H1 (cell line): ENCODE measurements around the gene WEE1. TPM values are rescaled to one million over a fixed set of nuclear protein-coding genes. Genes with fewer than 3 reads are reported as not detected.

ENCODE experiments used
- CTCF ChIA-PET: fragments of 300-600 bp; sonication (Branson Sonifier 250); formaldehyde crosslinking; loops from one replicate; lab custom pipeline; 2021; ENCODE audit not compliant: partially characterized antibody; lab: Charles Lee
- POLR2A ChIA-PET: fragments of 300-600 bp; sonication (Branson Sonifier 250); formaldehyde crosslinking; loops from one replicate; lab custom pipeline; 2021; ENCODE audit warnings: inconsistent platforms; ENCODE audit not compliant: partially characterized antibody; lab: Charles Lee
- DNase-seq, 2 experiments: peaks; one replicate each; pipeline versions ENCODE4 v3.0.0 to v3.0.0-alpha.2; 2010 to 2022; ENCODE audit warnings: low spot score in 2 of 2, low read depth in 1 of 2, mixed read lengths in 1 of 2
- FAIRE-seq: peaks from 2 replicates; lab custom pipeline; 2011; peaks lifted over from hg19 to GRCh38; lab: Jason Lieb, UNC
- H2AFZ ChIP-seq: 2 replicates; pipeline ENCODE4 v1.8.1; 2012; ENCODE audit warnings: low read length, inconsistent platforms
- H2AK5ac ChIP-seq: 2 replicates; pipeline ENCODE4 v1.6.1; 2013; ENCODE audit warnings: low read depth, low read length
- H2BK120ac ChIP-seq: replicated peaks from 2 replicates; pipeline ENCODE3; 2013; ENCODE audit warnings: low read depth, low read length, inconsistent platforms
- H2BK12ac ChIP-seq: 2 replicates; pipeline ENCODE4 v1.6.1; 2013; ENCODE audit warnings: low read depth, low read length
- H2BK15ac ChIP-seq: 2 replicates; pipeline ENCODE4 v1.6.1; 2013; ENCODE audit warnings: low read length
- H2BK20ac ChIP-seq: 2 replicates; pipeline ENCODE4 v1.6.1; 2013; ENCODE audit warnings: low read length
- H2BK5ac ChIP-seq: 2 replicates; pipeline ENCODE4 v1.6.1; 2013; ENCODE audit warnings: low read depth, low read length
- H3K14ac ChIP-seq: 2 replicates; pipeline ENCODE4 v1.6.1; 2013; ENCODE audit warnings: inconsistent platforms; ENCODE audit not compliant: insufficient read length
- H3K18ac ChIP-seq: 2 replicates; pipeline ENCODE4 v1.6.1; 2013; ENCODE audit warnings: low read length; ENCODE audit errors: extremely low read depth
- H3K23ac ChIP-seq: 2 replicates; pipeline ENCODE4 v1.6.1; 2013; ENCODE audit warnings: inconsistent platforms; ENCODE audit not compliant: insufficient read length
- H3K23me2 ChIP-seq: 2 replicates; pipeline ENCODE4 v1.6.1; 2013; ENCODE audit warnings: low read depth, low read length
- H3K27ac ChIP-seq: 2 replicates; pipeline ENCODE4 v1.6.1; 2011; ENCODE audit warnings: low read depth, low read length, inconsistent platforms
- H3K27me3 ChIP-seq, 4 experiments: replicated peaks in 1 of 4; 1 replicate in 1 of 4; 2 replicates in 3 of 4; pipeline versions ENCODE4 v1.6.1 to v1.8.1; 2011 to 2013; ENCODE audit warnings: low read length in 3 of 4, mild to moderate bottlenecking in 3 of 4, inconsistent platforms in 2 of 4, mixed read lengths in 2 of 4, moderate library complexity in 1 of 4; ENCODE audit not compliant: control insufficient read depth in 3 of 4, insufficient read depth in 3 of 4; ENCODE audit errors: extremely low read depth in 1 of 4
- H3K36me3 ChIP-seq, 4 experiments: 2 replicates each; pipeline versions ENCODE4 v1.6.1 to v1.8.1; 2011 to 2013; ENCODE audit warnings: mild to moderate bottlenecking in 4 of 4, low read length in 3 of 4, moderate library complexity in 2 of 4, control low read depth in 1 of 4, inconsistent platforms in 1 of 4; ENCODE audit not compliant: insufficient read depth in 4 of 4, control insufficient read depth in 2 of 4
- H3K4ac ChIP-seq: replicated peaks from 2 replicates; pipeline ENCODE3; 2013; ENCODE audit warnings: low read length, low read depth, mixed read lengths, inconsistent platforms; ENCODE audit not compliant: insufficient read length
- H3K4me1 ChIP-seq, 4 experiments: replicated peaks in 1 of 4; 1 replicate in 1 of 4; 2 replicates in 3 of 4; pipeline versions ENCODE4 v1.6.1 to v1.8.1; 2011 to 2013; ENCODE audit warnings: low read length in 3 of 4, inconsistent platforms in 2 of 4, mixed read lengths in 1 of 4; ENCODE audit not compliant: insufficient read depth in 4 of 4, control insufficient read depth in 3 of 4
- H3K4me2 ChIP-seq, 2 experiments: 2 replicates each; pipeline versions ENCODE4 v1.6.1 to v1.8.1; 2011 to 2013; ENCODE audit warnings: low read depth in 2 of 2, low read length in 2 of 2, control low read depth in 1 of 2, inconsistent platforms in 1 of 2, mild to moderate bottlenecking in 1 of 2; ENCODE audit not compliant: insufficient read depth in 1 of 2
- H3K4me3 ChIP-seq, 4 experiments: fragments of 200-600, 300-600 bp in 1 of 4; sonication (generic), shearing (Covaris generic), sonication (Bioruptor Twin) in 1 of 4; 2 replicates each; pipeline versions ENCODE4 v1.5.1 to v1.8.1; 2011 to 2016; ENCODE audit warnings: low read length in 4 of 4, low read depth in 3 of 4, control low read depth in 2 of 4, inconsistent platforms in 2 of 4, mild to moderate bottlenecking in 2 of 4, mixed read lengths in 1 of 4, moderate library complexity in 1 of 4; ENCODE audit not compliant: insufficient read depth in 2 of 4; ENCODE audit errors: extremely low read depth in 1 of 4
- H3K56ac ChIP-seq: replicated peaks from 2 replicates; pipeline ENCODE3; 2013; ENCODE audit warnings: low read depth, mild to moderate bottlenecking, mixed read lengths, low read length, inconsistent platforms; ENCODE audit not compliant: insufficient read length
- H3K79me1 ChIP-seq: 2 replicates; pipeline ENCODE4 v1.6.1; 2013; ENCODE audit warnings: low read depth, low read length, control low read depth
- H3K79me2 ChIP-seq, 2 experiments: 2 replicates each; pipeline versions ENCODE4 v1.6.1 to v1.8.1; 2012 to 2013; ENCODE audit warnings: low read length in 2 of 2, mild to moderate bottlenecking in 2 of 2, inconsistent platforms in 1 of 2; ENCODE audit not compliant: insufficient read depth in 2 of 2, control insufficient read depth in 1 of 2
- H3K9ac ChIP-seq, 4 experiments: replicated peaks in 1 of 4; 1 replicate in 1 of 4; 2 replicates in 3 of 4; pipeline versions ENCODE4 v1.6.1 to v1.8.1; 2011 to 2013; ENCODE audit warnings: low read depth in 3 of 4, low read length in 3 of 4, control low read depth in 2 of 4, mild to moderate bottlenecking in 2 of 4, moderate library complexity in 2 of 4, inconsistent platforms in 1 of 4; ENCODE audit errors: extremely low read depth in 1 of 4
- H3K9me3 ChIP-seq, 2 experiments: 2 replicates each; pipeline versions ENCODE4 v1.6.1 to v1.8.1; 2012 to 2013; ENCODE audit warnings: mild to moderate bottlenecking in 2 of 2, moderate library complexity in 2 of 2, control low read depth in 1 of 2, inconsistent platforms in 1 of 2, low read depth in 1 of 2, low read length in 1 of 2, mixed read lengths in 1 of 2; ENCODE audit not compliant: insufficient read depth in 2 of 2
- H4K20me1 ChIP-seq, 2 experiments: replicated peaks in 1 of 2; 2 replicates each; pipeline versions ENCODE3 to v1.8.1; 2011 to 2013; ENCODE audit warnings: inconsistent platforms in 2 of 2, low read length in 2 of 2, mild to moderate bottlenecking in 1 of 2; ENCODE audit not compliant: insufficient read depth in 2 of 2, control insufficient read depth in 1 of 2
- H4K5ac ChIP-seq: 2 replicates; pipeline ENCODE4 v1.6.1; 2013; ENCODE audit warnings: low read length, low read depth, mixed read lengths, inconsistent platforms; ENCODE audit not compliant: insufficient read length
- H4K8ac ChIP-seq: 2 replicates; pipeline ENCODE4 v1.8.0; 2013; ENCODE audit warnings: mild to moderate bottlenecking, moderate library complexity, low read length, inconsistent platforms; ENCODE audit not compliant: insufficient read depth; ENCODE audit errors: extremely low read depth
- H4K91ac ChIP-seq: replicated peaks from 2 replicates; pipeline ENCODE3; 2013; ENCODE audit warnings: low read length, mixed read lengths, inconsistent platforms; ENCODE audit not compliant: insufficient read length
- CHD2 ChIP-seq: IDR thresholded peaks from 2 replicates; pipeline ENCODE4 v1.6.1; 2012; ENCODE audit warnings: low read length, improper control_type of control experiment
- CREB1 ChIP-seq: IDR thresholded peaks from 2 replicates; pipeline ENCODE4 v1.6.1; 2012; ENCODE audit warnings: inconsistent platforms
- CTBP2 ChIP-seq: IDR thresholded peaks from 2 replicates; pipeline ENCODE4 v1.7.0; 2011; ENCODE audit warnings: borderline replicate concordance, mild to moderate bottlenecking, moderate library complexity, mixed read lengths, low read length; ENCODE audit not compliant: insufficient read depth, insufficient read length
- JUND ChIP-seq: IDR thresholded peaks from 2 replicates; pipeline ENCODE4 v1.6.1; 2011; ENCODE audit warnings: mild to moderate bottlenecking, improper control_type of control experiment, low read length
- KDM1A ChIP-seq: fragments of 200-600, 300-600 bp; sonication (generic); IDR thresholded peaks from 2 replicates; pipeline ENCODE4 v1.7.1; 2016; ENCODE audit warnings: mild to moderate bottlenecking, low read length, borderline replicate concordance
- KDM5A ChIP-seq: fragments of 200-600 bp; IDR thresholded peaks from 2 replicates; pipeline ENCODE4 v1.7.1; 2012; ENCODE audit warnings: mild to moderate bottlenecking, low read length, inconsistent platforms, mixed read lengths
- NRF1 ChIP-seq: IDR thresholded peaks from 2 replicates; pipeline ENCODE4 v1.6.1; 2011; ENCODE audit warnings: mild to moderate bottlenecking, low read depth, low read length, improper control_type of control experiment
- SIX5 ChIP-seq: IDR thresholded peaks from 2 replicates; pipeline ENCODE4 v1.6.1; 2011; ENCODE audit warnings: mild to moderate bottlenecking, low read depth, low read length
- SUZ12 ChIP-seq: fragments of 200-600 bp; sonication (generic); IDR thresholded peaks from 2 replicates; pipeline ENCODE4 v1.6.1; 2012; ENCODE audit warnings: mild to moderate bottlenecking, inconsistent platforms, low read length, moderate library complexity, mixed read lengths
- TAF7 ChIP-seq: optimal IDR thresholded peaks from 2 replicates; pipeline ENCODE3; 2011; ENCODE audit warnings: low read depth, mild to moderate bottlenecking, inconsistent platforms, low read length, moderate library complexity, borderline replicate concordance
- WGBS, 2 experiments: shearing (Covaris generic) in 1 of 2; methylation state at CpG; one replicate each; pipeline versions ENCODE4 v1.1.6 to v1.1.7; 2013 to 2015; ENCODE audit warnings: low lambda C conversion rate in 2 of 2, mixed read lengths in 2 of 2, inconsistent platforms in 1 of 2, low coverage in 1 of 2, missing lambda C conversion rate in 1 of 2; ENCODE audit not compliant: insufficient replicate concordance in 2 of 2, insufficient coverage in 1 of 2, insufficient read length in 1 of 2; ENCODE audit errors: extremely low coverage in 1 of 2, missing lambda C conversion rate in 1 of 2; 5-methylcytosine and 5-hydroxymethylcytosine counted together
- polyA plus RNA-seq, 7 experiments: library from polyadenylated mRNA; depleted of rRNA in 3 of 7; stranded (reverse) in 5 of 7; unstranded in 2 of 7; fragments of >200 nt in 5 of 7; fragments of 200-250 nt in 2 of 7; gene quantifications; 1 replicate in 5 of 7; 2 replicates in 1 of 7; 4 replicates in 1 of 7; pipeline versions ENCODE4 v1.2.1 to v1.2.3, GENCODE V29; 2011 to 2013; ENCODE audit warnings: missing spikeins in 2 of 7, mixed read lengths in 2 of 7
- total RNA-seq: library from RNA; stranded (reverse); fragmentation: NEBNext Ultra II Directional; extraction: Animal tissue kit (Norgen Biotek cat#: 25700); gene quantifications from 2 replicates; pipeline ENCODE4 v1.2.1, GENCODE V29; 2021
- TF ChIP-seq, protein P1 (sequence below): IDR thresholded peaks from 2 replicates; pipeline ENCODE4 v1.6.1; 2011; ENCODE audit warnings: low read depth, mild to moderate bottlenecking, low read length; ENCODE audit not compliant: insufficient read depth
- TF ChIP-seq, protein P2 (sequence below): IDR thresholded peaks from 2 replicates; pipeline ENCODE4 v1.6.1; 2012; ENCODE audit warnings: inconsistent platforms

WEE1 gene
- total and polyA plus RNA-seq, 2 of the 8 experiments (the other 6 are each of a cell fraction or from before 2014, with no cell fraction given) = 40.8 to 120 TPM

DNA sequence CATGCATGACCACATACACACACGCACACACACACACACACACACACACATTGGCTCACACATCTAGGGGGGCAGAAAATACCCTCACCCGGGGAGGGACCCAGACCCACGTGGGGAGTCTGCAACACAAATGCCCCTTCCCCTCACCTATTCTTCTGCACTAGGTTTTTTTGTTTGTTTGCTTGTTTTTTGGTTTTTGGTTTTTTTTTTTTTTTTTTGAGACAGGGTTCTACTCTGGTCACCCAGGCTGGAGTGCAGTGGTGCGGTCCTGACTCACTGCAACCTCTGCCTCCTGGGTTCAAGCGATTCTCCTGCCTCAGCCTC lies 28.4 kb downstream of the WEE1 start:
- peak in 1 of 2 experiments; percentile 30 for DNase-seq
- Histone ChIP-seq H3K27me3 (no peaks in the 10 kb centered on the region; a peak in 1 of 7 replicates), H3K18ac (peak overlapping the region; percentile 10; the same call in 1 of the 2 replicates), H2BK15ac (no peak overlapping the region; the same call in 1 of the 2 replicates), H3K23me2 (no peaks in the 10 kb centered on the region), H3K79me1 (no peaks in the 10 kb centered on the region), H3K36me3 (no peaks in the 10 kb centered on the region), H2BK12ac (peak overlapping the region; percentile 93; the same call in 1 of the 2 replicates), H3K4me1 (peaks cover 3 to 10% (median 6%) of the 10 kb centered on the region in 4 experiments; a peak in 6 of 7 replicates), H3K4me2 (peak overlapping the region in 1 of 2 experiments; percentile 49; a peak in 3 of 4 replicates), H4K8ac (no peak overlapping the region), H3K9ac (no peak overlapping the region; a peak in 1 of 7 replicates), H3K14ac (no peak overlapping the region), H4K5ac (peak overlapping the region; percentile 19), H3K9me3 (no peaks in the 10 kb centered on the region), H3K27ac (no peak overlapping the region; the same call in 1 of the 2 replicates), H3K56ac (no peak overlapping the region), H3K4me3 (no peak overlapping the region), H2AK5ac (peak overlapping the region; percentile 67; the same call in 1 of the 2 replicates), H2AFZ (no peak overlapping the region), H3K79me2 (no peaks in the 10 kb centered on the region), H2BK120ac (no peak overlapping the region), H3K4ac (no peak overlapping the region), H2BK20ac (no peak overlapping the region), H4K91ac (peak overlapping the region; percentile 45), H2BK5ac (peak overlapping the region; percentile 87; the same call in 1 of the 2 replicates), H4K20me1 (no peaks in the 10 kb centered on the region), H3K23ac (no peak overlapping the region)
- ChIA-PET CTCF (interaction anchor here (0.7 to 5.5 kb wide), 9 partner anchors 10 to 586 kb away, joined by 3 to 48 read pairs (median 4); no protein-coding TSS in a partner anchor), POLR2A (interaction anchor here (1.0 to 3.8 kb wide), 6 partner anchors 11 to 142 kb away, joined by 3 to 17 read pairs (median 8); partner anchors contain the start of genes WEE1 and ZNF143)
- FAIRE-seq = no peak
- 90% methylated on average over 5 of the region's 5 CpGs; no CpG with 5 or more reads in 1 of the 2 experiments for WGBS, 2 experiments
- TF ChIP-seq, protein P1, sequence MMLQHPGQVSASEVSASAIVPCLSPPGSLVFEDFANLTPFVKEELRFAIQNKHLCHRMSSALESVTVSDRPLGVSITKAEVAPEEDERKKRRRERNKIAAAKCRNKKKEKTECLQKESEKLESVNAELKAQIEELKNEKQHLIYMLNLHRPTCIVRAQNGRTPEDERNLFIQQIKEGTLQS = no peak
- no peak for TF ChIP-seq CHD2
- no peak for TF ChIP-seq CREB1
- TF ChIP-seq KDM5A = no peak
- TF ChIP-seq CTBP2 = no peak
- TF ChIP-seq NRF1 = no peak
- no peak for TF ChIP-seq JUND
- TF ChIP-seq TAF7 = no peak
- TF ChIP-seq SIX5 = no peak
- TF ChIP-seq KDM1A = no peak
- TF ChIP-seq, protein P2, sequence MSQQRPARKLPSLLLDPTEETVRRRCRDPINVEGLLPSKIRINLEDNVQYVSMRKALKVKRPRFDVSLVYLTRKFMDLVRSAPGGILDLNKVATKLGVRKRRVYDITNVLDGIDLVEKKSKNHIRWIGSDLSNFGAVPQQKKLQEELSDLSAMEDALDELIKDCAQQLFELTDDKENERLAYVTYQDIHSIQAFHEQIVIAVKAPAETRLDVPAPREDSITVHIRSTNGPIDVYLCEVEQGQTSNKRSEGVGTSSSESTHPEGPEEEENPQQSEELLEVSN = no peak
- no peak for TF ChIP-seq SUZ12
